ENCODE data around the gene FLAD1.

The FLAD1 gene

GRCh38 chr1:155003227-155003765 lies 20.2 kb downstream of the FLAD1 start:
- no peak for TF ChIP-seq CTCF (IDR thresholded peaks at IDR 0.05; ENCODE audit: low read length, missing control alignments)
- peak overlapping the region; percentile 90 for H3K4me3 ChIP-seq (replicated peaks; ENCODE audit: low read depth, low read length)
- no peak for DNase-seq (ENCODE audit: low read depth)

GRCh38 chr1:155003766-155004351 lies 20.7 kb downstream of the FLAD1 start:
- TF ChIP-seq CTCF (IDR thresholded peaks at IDR 0.05; ENCODE audit: low read length, missing control alignments): no peak
- H3K4me3 ChIP-seq (replicated peaks; ENCODE audit: low read depth, low read length): peak overlapping the region; percentile 90
- no peak for DNase-seq (ENCODE audit: low read depth)

- no peak for DNase-seq (ENCODE audit: low read depth)
- H3K4me3 ChIP-seq (replicated peaks; ENCODE audit: low read depth, low read length): peak overlapping the region; percentile 90
- TF ChIP-seq CTCF (IDR thresholded peaks at IDR 0.05; ENCODE audit: low read length, missing control alignments): no peak
Measured at GRCh38 chr1:155004352-155005075, 21.4 kb downstream of the FLAD1 start.

- no peak for TF ChIP-seq CTCF (IDR thresholded peaks at IDR 0.05; ENCODE audit: low read length, missing control alignments)
- H3K4me3 ChIP-seq (replicated peaks; ENCODE audit: low read depth, low read length): no peak overlapping the region
- DNase-seq (ENCODE audit: low read depth): no peak
Measured at GRCh38 chr1:155005076-155006011, 22.2 kb downstream of the FLAD1 start.

GRCh38 chr1:155006601-155007101 lies 23.5 kb downstream of the FLAD1 start:
- no peak overlapping the region for H3K4me3 ChIP-seq (replicated peaks; ENCODE audit: low read depth, low read length)
- DNase-seq (ENCODE audit: low read depth): peak; percentile 40
- TF ChIP-seq CTCF (IDR thresholded peaks at IDR 0.05; ENCODE audit: low read length, missing control alignments): no peak

GRCh38 chr1:155007251-155007828 lies 24.2 kb downstream of the FLAD1 start:
- no peak for TF ChIP-seq CTCF (IDR thresholded peaks at IDR 0.05; ENCODE audit: low read length, missing control alignments)
- H3K4me3 ChIP-seq (replicated peaks; ENCODE audit: low read depth, low read length): no peak overlapping the region
- DNase-seq (ENCODE audit: low read depth): no peak

Data from fibroblast of pulmonary artery (primary cell).